K562 (cell line): ENCODE data around the gene GPR162. TPM values are rescaled to one million over a fixed set of nuclear protein-coding genes. Genes with fewer than 3 reads are reported as not detected.

Experiments
- FOSL1 ChIP-seq: fragments of 200-800 bp; sonication (Bioruptor generic); conservative IDR thresholded peaks from 2 replicates; pipeline ENCODE4 v1.6.1; 2016; ENCODE audit warnings: missing genetic modification characterization, missing compliant biosample characterization
- GABPA ChIP-seq: fragments of 200-800 bp; sonication (Bioruptor generic); conservative IDR thresholded peaks from 2 replicates; pipeline ENCODE4 v1.6.1; 2016; ENCODE audit warnings: low read depth, missing genetic modification characterization, missing compliant biosample characterization
- HDAC1 ChIP-seq, 2 experiments: fragments of 450-650 bp; IDR thresholded peaks; 2 replicates each; pipeline ENCODE4 v1.6.1; 2016 to 2017; ENCODE audit warnings: inconsistent platforms in 1 of 2, mild to moderate bottlenecking in 1 of 2, moderate library complexity in 1 of 2
- HOXB6 ChIP-seq: fragments of 250-450 bp; sonication (Bioruptor Pico); IDR thresholded peaks from 2 replicates; pipeline ENCODE4 v1.5.1; 2022; ENCODE audit warnings: mild to moderate bottlenecking, borderline replicate concordance
- KAT8 ChIP-seq: fragments of 450-650 bp; IDR thresholded peaks from 2 replicates; pipeline ENCODE4 v1.6.1; 2016; ENCODE audit warnings: low read depth, mild to moderate bottlenecking
- NELFE ChIP-seq: IDR thresholded peaks from 2 replicates; pipeline ENCODE4 v1.6.1; 2011; ENCODE audit warnings: mild to moderate bottlenecking; ENCODE audit not compliant: insufficient read depth, insufficient read length
- NR2C2 ChIP-seq, 2 experiments: fragments of 200-800 bp in 1 of 2; sonication (Bioruptor generic) in 1 of 2; sonication (generic) in 1 of 2; formaldehyde crosslinking in 1 of 2; IDR thresholded peaks; 2 replicates each; pipeline versions ENCODE4 v1.6.1 to v1.8.0; 2016 to 2022; ENCODE audit warnings: mild to moderate bottlenecking in 1 of 2, missing compliant biosample characterization in 1 of 2, missing genetic modification characterization in 1 of 2, missing genetic modification reagents in 1 of 2
- POLR2B ChIP-seq: fragments of 450-650 bp; IDR thresholded peaks from 2 replicates; pipeline ENCODE4 v1.6.1; 2018; ENCODE audit warnings: low read depth; ENCODE audit not compliant: partially characterized antibody
- SMAD1 ChIP-seq: fragments of 150-350 bp; IDR thresholded peaks from 2 replicates; pipeline ENCODE4 v1.6.1; 2014; ENCODE audit warnings: low read length, low read depth; ENCODE audit not compliant: partially characterized antibody
- TCF7 ChIP-seq: sonication (generic); IDR thresholded peaks from 2 replicates; pipeline ENCODE4 v1.6.1; 2016; ENCODE audit warnings: antibody characterized with exemption, borderline replicate concordance
- polyA plus RNA-seq, 8 experiments: library from polyadenylated mRNA; depleted of rRNA in 4 of 8; stranded (reverse) in 5 of 8; unstranded in 3 of 8; fragments of >200 nt; fragmentation: Nextera tagmentation in 2 of 8; fragmentation: Illumina TruSeq in 1 of 8; extraction: Ambion mirVana in 2 of 8; extraction: Trizol in 1 of 8; gene quantifications; 2 replicates each; pipeline versions ENCODE4 v1.2.1 to v1.2.3, GENCODE V29; 2011 to 2014; ENCODE audit warnings: inconsistent platforms in 1 of 8, missing spikeins in 1 of 8
- total RNA-seq, 7 experiments: library from RNA; depleted of rRNA in 6 of 7; stranded (reverse); fragments of >200 nt in 6 of 7; fragmentation: Illumina TruSeq in 2 of 7; extraction: Trizol in 2 of 7; gene quantifications; 2 replicates each; pipeline versions ENCODE4 v1.2.1 to v1.2.3, GENCODE V29; 2011 to 2021; ENCODE audit warnings: low replicate concordance in 1 of 7
- TF ChIP-seq, protein P1 (sequence below): fragments of 450-650 bp; IDR thresholded peaks from 2 replicates; pipeline ENCODE4 v1.7.1; 2018; ENCODE audit warnings: mild to moderate bottlenecking, low read depth; ENCODE audit not compliant: partially characterized antibody
- TF ChIP-seq, protein P2 (sequence below), 2 experiments: fragments of 200-800 bp in 1 of 2; sonication (Bioruptor generic) in 1 of 2; sonication (generic) in 1 of 2; formaldehyde crosslinking in 1 of 2; IDR thresholded peaks in 1 of 2; conservative IDR thresholded peaks in 1 of 2; 2 replicates each; pipeline versions ENCODE4 v1.5.0 to v1.6.1; 2016 to 2020; ENCODE audit warnings: missing compliant biosample characterization in 1 of 2, missing genetic modification characterization in 1 of 2, missing genetic modification reagents in 1 of 2
- TF ChIP-seq, protein P3 (sequence below): sonication (generic); formaldehyde crosslinking; IDR thresholded peaks from 2 replicates; pipeline ENCODE4 v1.8.1; 2023; ENCODE audit warnings: mild to moderate bottlenecking, missing genetic modification reagents, moderate library complexity
- TF ChIP-seq, protein P4 (sequence below): sonication (generic); formaldehyde crosslinking; IDR thresholded peaks from 2 replicates; pipeline ENCODE4 v1.8.0; 2022; ENCODE audit warnings: mild to moderate bottlenecking, missing genetic modification reagents
- TF ChIP-seq, protein P5 (sequence below): sonication (generic); formaldehyde crosslinking; IDR thresholded peaks from 2 replicates; pipeline ENCODE4 v1.8.0; 2022; ENCODE audit warnings: missing genetic modification reagents, mild to moderate bottlenecking, moderate library complexity, borderline replicate concordance
- TF ChIP-seq, protein P6 (sequence below): conservative IDR thresholded peaks from 2 replicates; pipeline ENCODE4 v1.6.1; 2011; ENCODE audit warnings: low read depth, mild to moderate bottlenecking, low read length; ENCODE audit not compliant: control insufficient read depth

Gene GPR162
- total and polyA plus RNA-seq, 9 of the 15 experiments (the other 6 are each of a cell fraction or from before 2014, with no cell fraction given) = 0.65 to 1.8 (median 1.1) TPM; not detected in 2

DNA sequence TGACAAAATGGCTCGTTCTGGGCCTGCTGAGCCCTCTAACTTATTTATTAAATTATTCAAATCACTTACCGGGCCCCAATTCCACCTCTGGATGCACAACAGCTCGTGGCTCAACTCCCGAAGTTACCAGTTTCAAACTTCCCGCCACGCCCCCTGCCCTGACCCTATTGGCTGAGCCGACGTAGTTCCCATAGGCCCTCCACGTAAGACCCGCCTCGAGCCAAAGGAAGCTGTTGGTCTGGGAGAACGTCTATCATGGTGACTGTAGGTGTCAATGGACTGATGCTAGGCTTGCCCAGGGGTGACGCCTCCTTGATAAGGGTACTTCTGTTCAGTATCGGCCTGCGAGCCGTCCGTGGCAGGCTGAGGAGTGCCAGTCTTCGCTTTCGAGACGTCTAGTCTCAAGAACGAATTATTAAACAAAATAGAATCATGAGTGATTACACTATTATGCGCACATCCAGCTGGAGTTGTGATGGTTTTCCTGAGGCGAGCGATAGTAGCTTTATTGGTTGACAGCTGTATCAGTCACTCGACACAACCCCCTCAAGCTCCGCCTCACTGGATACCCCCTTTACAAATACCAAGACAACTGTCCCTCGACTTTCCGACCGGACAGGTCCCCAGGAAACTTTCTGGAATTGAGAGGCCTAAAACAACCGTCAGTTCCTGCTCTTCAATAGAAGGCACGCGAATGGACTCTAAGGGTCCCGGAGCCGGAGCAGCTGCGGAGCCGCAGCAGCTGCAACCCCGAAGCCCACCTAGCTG, 29.7 kb downstream of the GPR162 start, which contains the start of gene CDCA3 (continued):
- TF ChIP-seq, protein P1, sequence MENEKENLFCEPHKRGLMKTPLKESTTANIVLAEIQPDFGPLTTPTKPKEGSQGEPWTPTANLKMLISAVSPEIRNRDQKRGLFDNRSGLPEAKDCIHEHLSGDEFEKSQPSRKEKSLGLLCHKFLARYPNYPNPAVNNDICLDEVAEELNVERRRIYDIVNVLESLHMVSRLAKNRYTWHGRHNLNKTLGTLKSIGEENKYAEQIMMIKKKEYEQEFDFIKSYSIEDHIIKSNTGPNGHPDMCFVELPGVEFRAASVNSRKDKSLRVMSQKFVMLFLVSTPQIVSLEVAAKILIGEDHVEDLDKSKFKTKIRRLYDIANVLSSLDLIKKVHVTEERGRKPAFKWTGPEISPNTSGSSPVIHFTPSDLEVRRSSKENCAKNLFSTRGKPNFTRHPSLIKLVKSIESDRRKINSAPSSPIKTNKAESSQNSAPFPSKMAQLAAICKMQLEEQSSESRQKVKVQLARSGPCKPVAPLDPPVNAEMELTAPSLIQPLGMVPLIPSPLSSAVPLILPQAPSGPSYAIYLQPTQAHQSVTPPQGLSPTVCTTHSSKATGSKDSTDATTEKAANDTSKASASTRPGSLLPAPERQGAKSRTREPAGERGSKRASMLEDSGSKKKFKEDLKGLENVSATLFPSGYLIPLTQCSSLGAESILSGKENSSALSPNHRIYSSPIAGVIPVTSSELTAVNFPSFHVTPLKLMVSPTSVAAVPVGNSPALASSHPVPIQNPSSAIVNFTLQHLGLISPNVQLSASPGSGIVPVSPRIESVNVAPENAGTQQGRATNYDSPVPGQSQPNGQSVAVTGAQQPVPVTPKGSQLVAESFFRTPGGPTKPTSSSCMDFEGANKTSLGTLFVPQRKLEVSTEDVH = peak; percentile 87
- peak; percentile 46 for TF ChIP-seq SMAD1
- peak; percentile 61; the same call in 1 of the 2 replicates for TF ChIP-seq NR2C2 (CRISPR knock-in tag; IDR thresholded peaks at IDR 0.05)
- no peak for TF ChIP-seq NR2C2 (tag; IDR thresholded peaks at IDR 0.05)
- no peak for TF ChIP-seq NELFE
- peak in 1 of 2 experiments; percentile 85; a peak in 1 of 4 replicates for TF ChIP-seq HDAC1 (IDR thresholded peaks at IDR 0.05)
- no peak for TF ChIP-seq KAT8
- TF ChIP-seq GABPA (tag) = no peak
- TF ChIP-seq, protein P2, sequence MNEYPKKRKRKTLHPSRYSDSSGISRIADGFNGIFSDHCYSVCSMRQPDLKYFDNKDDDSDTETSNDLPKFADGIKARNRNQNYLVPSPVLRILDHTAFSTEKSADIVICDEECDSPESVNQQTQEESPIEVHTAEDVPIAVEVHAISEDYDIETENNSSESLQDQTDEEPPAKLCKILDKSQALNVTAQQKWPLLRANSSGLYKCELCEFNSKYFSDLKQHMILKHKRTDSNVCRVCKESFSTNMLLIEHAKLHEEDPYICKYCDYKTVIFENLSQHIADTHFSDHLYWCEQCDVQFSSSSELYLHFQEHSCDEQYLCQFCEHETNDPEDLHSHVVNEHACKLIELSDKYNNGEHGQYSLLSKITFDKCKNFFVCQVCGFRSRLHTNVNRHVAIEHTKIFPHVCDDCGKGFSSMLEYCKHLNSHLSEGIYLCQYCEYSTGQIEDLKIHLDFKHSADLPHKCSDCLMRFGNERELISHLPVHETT (CRISPR knock-in tag; conservative IDR thresholded peaks at IDR 0.05 in 1 of 2, IDR thresholded peaks at IDR 0.05 in 1 of 2) = no peak
- TF ChIP-seq, protein P3, sequence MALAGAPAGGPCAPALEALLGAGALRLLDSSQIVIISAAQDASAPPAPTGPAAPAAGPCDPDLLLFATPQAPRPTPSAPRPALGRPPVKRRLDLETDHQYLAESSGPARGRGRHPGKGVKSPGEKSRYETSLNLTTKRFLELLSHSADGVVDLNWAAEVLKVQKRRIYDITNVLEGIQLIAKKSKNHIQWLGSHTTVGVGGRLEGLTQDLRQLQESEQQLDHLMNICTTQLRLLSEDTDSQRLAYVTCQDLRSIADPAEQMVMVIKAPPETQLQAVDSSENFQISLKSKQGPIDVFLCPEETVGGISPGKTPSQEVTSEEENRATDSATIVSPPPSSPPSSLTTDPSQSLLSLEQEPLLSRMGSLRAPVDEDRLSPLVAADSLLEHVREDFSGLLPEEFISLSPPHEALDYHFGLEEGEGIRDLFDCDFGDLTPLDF (CRISPR knock-in tag) = peak; percentile 72; the same call in 1 of the 2 replicates
- 0 out of 2 replicates have a peak, but pooled peaks have one; percentile 54 for TF ChIP-seq HOXB6 (CRISPR knock-in tag)
- TF ChIP-seq FOSL1 (tag) = peak; percentile 64
- peak; percentile 70 for TF ChIP-seq POLR2B
- TF ChIP-seq, protein P4, sequence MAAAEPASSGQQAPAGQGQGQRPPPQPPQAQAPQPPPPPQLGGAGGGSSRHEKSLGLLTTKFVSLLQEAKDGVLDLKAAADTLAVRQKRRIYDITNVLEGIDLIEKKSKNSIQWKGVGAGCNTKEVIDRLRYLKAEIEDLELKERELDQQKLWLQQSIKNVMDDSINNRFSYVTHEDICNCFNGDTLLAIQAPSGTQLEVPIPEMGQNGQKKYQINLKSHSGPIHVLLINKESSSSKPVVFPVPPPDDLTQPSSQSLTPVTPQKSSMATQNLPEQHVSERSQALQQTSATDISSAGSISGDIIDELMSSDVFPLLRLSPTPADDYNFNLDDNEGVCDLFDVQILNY (CRISPR knock-in tag) = peak; percentile 85; the same call in 1 of the 2 replicates
- no peak for TF ChIP-seq TCF7
- TF ChIP-seq, protein P5, sequence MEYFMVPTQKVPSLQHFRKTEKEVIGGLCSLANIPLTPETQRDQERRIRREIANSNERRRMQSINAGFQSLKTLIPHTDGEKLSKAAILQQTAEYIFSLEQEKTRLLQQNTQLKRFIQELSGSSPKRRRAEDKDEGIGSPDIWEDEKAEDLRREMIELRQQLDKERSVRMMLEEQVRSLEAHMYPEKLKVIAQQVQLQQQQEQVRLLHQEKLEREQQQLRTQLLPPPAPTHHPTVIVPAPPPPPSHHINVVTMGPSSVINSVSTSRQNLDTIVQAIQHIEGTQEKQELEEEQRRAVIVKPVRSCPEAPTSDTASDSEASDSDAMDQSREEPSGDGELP = peak; percentile 57; the same call in 1 of the 2 replicates
- TF ChIP-seq, protein P6, sequence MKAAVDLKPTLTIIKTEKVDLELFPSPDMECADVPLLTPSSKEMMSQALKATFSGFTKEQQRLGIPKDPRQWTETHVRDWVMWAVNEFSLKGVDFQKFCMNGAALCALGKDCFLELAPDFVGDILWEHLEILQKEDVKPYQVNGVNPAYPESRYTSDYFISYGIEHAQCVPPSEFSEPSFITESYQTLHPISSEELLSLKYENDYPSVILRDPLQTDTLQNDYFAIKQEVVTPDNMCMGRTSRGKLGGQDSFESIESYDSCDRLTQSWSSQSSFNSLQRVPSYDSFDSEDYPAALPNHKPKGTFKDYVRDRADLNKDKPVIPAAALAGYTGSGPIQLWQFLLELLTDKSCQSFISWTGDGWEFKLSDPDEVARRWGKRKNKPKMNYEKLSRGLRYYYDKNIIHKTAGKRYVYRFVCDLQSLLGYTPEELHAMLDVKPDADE = 0 out of 2 replicates have a peak, but pooled peaks have one; percentile 43
